WI38 (cell line): ENCODE results near the gene METTL3.

Experiments
- H3K4me3 ChIP-seq: 2 replicates; pipeline ENCODE4 v1.5.1; 2011; ENCODE audit warnings: low read depth, mild to moderate bottlenecking, control low read depth, low read length
- CTCF ChIP-seq: IDR thresholded peaks from 2 replicates; pipeline ENCODE4 v1.5.1; 2012; ENCODE audit warnings: low read depth, mild to moderate bottlenecking, control low read depth, low read length

METTL3 gene

GRCh38 chr14:21534576-21534975 is 23.4 kb upstream of the METTL3 start:
- TF ChIP-seq CTCF = no peak

DNA sequence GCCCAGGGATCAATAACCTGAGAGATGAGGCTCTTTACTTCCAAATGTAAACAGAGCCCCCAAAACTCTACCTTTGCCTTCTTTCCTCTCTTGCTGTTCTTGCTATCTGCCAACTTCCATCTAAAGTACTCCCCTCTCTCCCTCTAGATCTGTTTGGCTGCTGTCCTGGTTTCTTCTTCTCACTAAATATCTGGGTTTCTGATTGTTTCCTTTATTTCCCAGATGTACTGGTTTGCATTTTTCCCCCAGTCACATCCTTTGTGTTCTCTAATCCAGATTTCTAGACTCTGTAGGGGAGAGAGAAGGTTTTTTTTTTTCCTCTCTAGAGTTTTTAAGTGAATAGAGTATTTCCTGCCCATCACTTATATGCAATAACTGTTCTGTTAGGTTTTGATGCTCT is 22.2 kb upstream of the METTL3 start:
- TF ChIP-seq CTCF = no peak
- H3K4me3 ChIP-seq = no peak overlapping the region

More at GRCh38 chr14:21534576-21534975, 23.4 kb upstream of the METTL3 start:
- no peak overlapping the region for H3K4me3 ChIP-seq

DNA sequence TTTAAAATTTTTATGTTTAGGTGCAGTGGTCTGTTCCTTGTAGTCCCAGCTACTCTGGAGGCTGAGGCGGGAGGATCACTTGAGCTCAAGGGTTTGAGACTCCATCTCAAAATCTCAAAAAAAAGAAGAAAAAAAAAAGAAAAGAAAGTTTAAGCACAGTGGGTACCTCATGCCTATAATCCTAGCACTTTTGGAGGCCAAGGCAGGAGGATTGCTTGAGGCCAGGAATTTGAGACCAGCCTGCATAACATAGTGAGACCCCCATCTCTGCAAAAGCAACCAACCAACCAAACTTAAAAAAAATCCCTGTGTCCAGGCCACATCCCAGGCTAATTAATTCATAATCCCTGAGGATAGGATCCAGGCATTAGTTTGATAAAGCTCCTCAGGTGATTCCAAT is 18.4 kb upstream of the METTL3 start:
- TF ChIP-seq CTCF = no peak

DNA sequence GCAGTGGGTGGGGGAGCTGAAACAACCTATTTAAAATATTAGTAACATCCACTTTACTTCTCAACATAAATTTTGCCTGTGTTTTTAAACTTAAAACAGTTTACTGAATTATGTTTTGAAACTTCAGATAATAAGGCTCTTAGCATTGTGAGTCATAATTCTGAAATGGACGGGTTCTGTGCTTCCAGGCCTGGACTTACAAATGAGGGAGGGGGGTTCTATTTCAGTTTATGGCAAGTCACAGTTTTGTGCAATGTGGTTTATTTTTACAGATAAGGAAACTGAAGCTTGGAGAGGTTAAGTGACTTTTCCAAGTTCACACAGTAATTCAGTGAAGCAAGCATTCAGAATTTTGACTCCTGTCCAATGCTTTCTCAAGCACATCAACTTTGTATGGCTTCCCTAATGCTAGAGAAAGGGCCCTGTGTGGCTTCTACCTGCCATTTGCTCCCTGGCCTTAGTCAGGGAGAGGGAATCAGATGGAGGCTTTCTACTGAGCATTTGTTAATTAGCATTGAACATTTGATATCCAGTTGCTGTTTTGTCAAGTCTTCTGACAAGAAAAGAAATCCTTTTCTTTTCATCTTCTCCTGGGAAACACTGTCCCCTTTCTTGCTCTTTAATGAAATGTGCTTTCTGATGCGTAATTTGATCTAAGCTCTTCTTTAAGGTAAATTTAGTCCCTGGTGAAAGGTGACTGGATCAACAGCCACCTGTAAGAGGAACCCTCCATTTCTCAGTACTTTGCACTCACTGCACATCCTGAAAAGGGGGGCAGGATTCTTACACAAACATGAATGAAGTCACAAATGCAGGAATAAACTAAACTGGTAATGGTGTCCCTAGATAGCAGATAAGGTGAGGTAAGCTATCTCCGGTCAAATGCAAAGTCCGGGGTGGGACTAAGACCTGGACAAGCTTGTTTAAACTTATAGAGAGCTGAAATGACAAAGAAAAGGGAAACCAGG is 17.5 kb upstream of the METTL3 start:
- H3K4me3 ChIP-seq = no peak overlapping the region
- no peak for TF ChIP-seq CTCF

More for the DNA sequence above, 18.4 kb upstream of the METTL3 start:
- no peak overlapping the region for H3K4me3 ChIP-seq

- no peak for TF ChIP-seq CTCF
- H3K4me3 ChIP-seq = no peak overlapping the region
These were observed 16.2 kb upstream of the METTL3 start for GRCh38 chr14:21527318-21527679.

- H3K4me3 ChIP-seq = peak overlapping the region; percentile 66
These were observed 15.7 kb upstream of the METTL3 start for GRCh38 chr14:21526672-21527317.

More at GRCh38 chr14:21526672-21527317, 15.7 kb upstream of the METTL3 start:
- no peak for TF ChIP-seq CTCF
